MCF 10A (cell line): ENCODE data around the gene CRNKL1. TPM values are rescaled to one million over a fixed set of nuclear protein-coding genes. Genes with fewer than 3 reads are reported as not detected.
A peak's percentile ranks its signal among the peaks of the same experiment; 100 is the strongest.

Source experiments
- BruUV-seq: library from RNA; stranded (reverse); fragments of 400-500 nt; replicated peaks from 2 replicates; lab custom pipeline; 2021; lab: Mats Ljungman, UMichigan
- CTCF ChIA-PET: fragments of 300-600 bp; sonication (Branson Sonifier 250); formaldehyde crosslinking; extraction: SDS; loops from one replicate; lab custom pipeline; 2021; ENCODE audit warnings: antibody characterized with exemption, inconsistent platforms; lab: Yijun Ruan, JAX
- POLR2A ChIA-PET: fragments of 300-600, 350-650 bp; sonication (Branson Sonifier 250); formaldehyde crosslinking; extraction: SDS; loops from one replicate; lab custom pipeline; 2020; ENCODE audit warnings: antibody characterized with exemption, inconsistent platforms; lab: Yijun Ruan, JAX
- DNase-seq: peaks from one replicate; pipeline ENCODE4 v3.0.0-alpha.2; 2018; ENCODE audit not compliant: unreplicated experiment
- H3K27ac Mint-ChIP-seq: one replicate; pipeline ENCODE4 v1.8.0; 2022; ENCODE audit warnings: mild to moderate bottlenecking, low read depth, mixed read lengths; ENCODE audit not compliant: unreplicated experiment
- H3K27me3 Mint-ChIP-seq: one replicate; pipeline ENCODE4 v1.8.0; 2022; ENCODE audit warnings: mixed read lengths; ENCODE audit not compliant: insufficient read depth, unreplicated experiment
- H3K36me3 Mint-ChIP-seq: one replicate; pipeline ENCODE4 v1.8.0; 2022; ENCODE audit warnings: mild to moderate bottlenecking, moderate library complexity, mixed read lengths; ENCODE audit not compliant: insufficient read depth, unreplicated experiment
- H3K4me1 Mint-ChIP-seq: one replicate; pipeline ENCODE4 v1.8.0; 2022; ENCODE audit warnings: mixed read lengths; ENCODE audit not compliant: insufficient read depth, unreplicated experiment
- H3K4me3 Mint-ChIP-seq: one replicate; pipeline ENCODE4 v1.8.0; 2022; ENCODE audit warnings: mild to moderate bottlenecking, moderate library complexity, mixed read lengths; ENCODE audit not compliant: unreplicated experiment
- H3K9me3 Mint-ChIP-seq: one replicate; pipeline ENCODE4 v1.8.0; 2022; ENCODE audit warnings: mixed read lengths; ENCODE audit not compliant: unreplicated experiment
- intact Hi-C: fragments of 100-400 bp; cut with micrococcal nuclease; formaldehyde crosslinking; loops from 2 replicates; pipeline ENCODE4 v1.14.1; 2022
- total RNA-seq: library from RNA; stranded (reverse); gene quantifications from 2 replicates; pipeline ENCODE4 v1.2.3, GENCODE V29; 2022
- TF ChIP-seq, protein P1 (sequence below): fragments of 200-600 bp; IDR thresholded peaks from one replicate; pipeline ENCODE4 v1.8.0; 2022; ENCODE audit warnings: antibody characterized with exemption, mild to moderate bottlenecking; ENCODE audit not compliant: unreplicated experiment

CRNKL1 gene
- total RNA-seq, 1 experiment from 2014 or later, result 20.1 TPM

DNA sequence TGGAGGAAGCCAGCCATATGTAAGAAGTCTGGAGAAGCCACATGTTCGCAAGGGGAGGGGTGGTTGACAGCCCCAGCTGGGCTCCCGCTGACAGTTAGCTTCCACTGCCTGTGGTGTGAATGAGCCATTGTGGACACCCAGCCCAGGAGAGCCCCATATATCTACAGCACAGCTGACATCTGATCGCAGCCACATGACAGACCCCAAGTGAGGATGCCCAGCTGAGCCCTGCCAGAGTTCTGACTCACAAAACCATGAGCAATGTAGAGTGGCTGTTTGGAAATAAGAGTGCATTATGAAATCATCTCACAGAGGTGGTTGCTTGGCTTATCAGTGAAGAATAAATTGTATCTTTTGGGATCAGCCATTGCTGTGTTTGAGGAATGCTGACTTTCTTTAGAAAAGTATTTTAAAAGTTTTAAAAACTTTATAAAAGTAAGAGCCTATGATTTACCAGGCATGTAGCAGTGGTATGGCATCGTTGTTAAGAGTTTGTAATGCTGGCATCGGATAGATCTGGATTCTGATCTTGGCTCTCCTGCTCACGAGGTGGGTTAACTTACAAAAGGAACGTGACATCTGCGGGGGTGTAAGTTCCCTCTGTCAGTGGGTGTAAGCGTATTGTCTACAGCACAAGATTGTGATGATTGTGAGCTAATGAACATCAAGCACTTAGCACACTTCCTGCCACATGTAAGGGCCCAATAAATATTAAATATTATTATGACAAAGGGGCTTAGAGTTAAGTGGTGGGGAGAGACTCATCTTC is 24.2 kb upstream of the CRNKL1 start:
- CTCF ChIA-PET, result interaction anchor here (0.6 to 2.0 kb wide), 10 partner anchors 8 to 518 kb away, joined by 3 to 6 read pairs (median 3); partner anchors contain the start of genes CFAP61 and CRNKL1
- intact Hi-C loops, result no loop called here
- H3K4me1 Mint-ChIP-seq, result peaks cover 7% of the 10 kb centered on the region

DNA sequence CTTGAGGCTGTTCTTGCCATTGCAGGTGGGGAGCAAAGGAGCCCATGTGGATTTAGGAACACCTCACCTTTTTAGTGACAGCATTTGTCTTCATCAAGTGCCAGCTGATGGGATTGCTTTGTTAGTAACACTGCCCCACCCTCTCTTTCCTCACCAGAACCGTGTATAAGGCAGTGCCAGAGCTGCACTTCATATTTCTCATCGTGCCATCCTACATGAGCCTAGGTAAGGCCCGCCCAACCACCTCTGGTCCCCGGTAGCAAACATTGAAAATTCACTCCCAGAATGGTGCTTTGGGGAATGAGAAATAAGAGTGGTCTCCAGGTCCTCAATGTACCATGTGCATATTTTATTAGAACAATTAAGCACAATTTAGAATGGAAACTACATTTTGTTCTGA is 22.8 kb upstream of the CRNKL1 start:
- no peaks in the 10 kb centered on the region for H3K9me3 Mint-ChIP-seq
- CTCF ChIA-PET, result interaction anchor here (1.3 to 2.0 kb wide), 3 partner anchors 8 to 520 kb away, joined by 3 to 6 read pairs (median 6); no protein-coding TSS in a partner anchor
- no peaks in the 10 kb centered on the region for H3K27me3 Mint-ChIP-seq

More for the DNA sequence above, 24.2 kb upstream of the CRNKL1 start:
- Mint-ChIP-seq H3K27ac (no peak overlapping the region), H3K27me3 (no peaks in the 10 kb centered on the region), H3K9me3 (no peaks in the 10 kb centered on the region), H3K36me3 (no peaks in the 10 kb centered on the region), H3K4me3 (no peak overlapping the region)
- BruUV-seq, result no TSS peak
- POLR2A ChIA-PET, result interaction anchor here (0.6 to 2.1 kb wide), 4 partner anchors 8 to 488 kb away, joined by 3 to 13 read pairs (median 4); partner anchors contain the start of genes CFAP61 and CRNKL1
- TF ChIP-seq, protein P1, sequence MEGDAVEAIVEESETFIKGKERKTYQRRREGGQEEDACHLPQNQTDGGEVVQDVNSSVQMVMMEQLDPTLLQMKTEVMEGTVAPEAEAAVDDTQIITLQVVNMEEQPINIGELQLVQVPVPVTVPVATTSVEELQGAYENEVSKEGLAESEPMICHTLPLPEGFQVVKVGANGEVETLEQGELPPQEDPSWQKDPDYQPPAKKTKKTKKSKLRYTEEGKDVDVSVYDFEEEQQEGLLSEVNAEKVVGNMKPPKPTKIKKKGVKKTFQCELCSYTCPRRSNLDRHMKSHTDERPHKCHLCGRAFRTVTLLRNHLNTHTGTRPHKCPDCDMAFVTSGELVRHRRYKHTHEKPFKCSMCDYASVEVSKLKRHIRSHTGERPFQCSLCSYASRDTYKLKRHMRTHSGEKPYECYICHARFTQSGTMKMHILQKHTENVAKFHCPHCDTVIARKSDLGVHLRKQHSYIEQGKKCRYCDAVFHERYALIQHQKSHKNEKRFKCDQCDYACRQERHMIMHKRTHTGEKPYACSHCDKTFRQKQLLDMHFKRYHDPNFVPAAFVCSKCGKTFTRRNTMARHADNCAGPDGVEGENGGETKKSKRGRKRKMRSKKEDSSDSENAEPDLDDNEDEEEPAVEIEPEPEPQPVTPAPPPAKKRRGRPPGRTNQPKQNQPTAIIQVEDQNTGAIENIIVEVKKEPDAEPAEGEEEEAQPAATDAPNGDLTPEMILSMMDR, result no peak
- peak; percentile 61 for DNase-seq

DNA sequence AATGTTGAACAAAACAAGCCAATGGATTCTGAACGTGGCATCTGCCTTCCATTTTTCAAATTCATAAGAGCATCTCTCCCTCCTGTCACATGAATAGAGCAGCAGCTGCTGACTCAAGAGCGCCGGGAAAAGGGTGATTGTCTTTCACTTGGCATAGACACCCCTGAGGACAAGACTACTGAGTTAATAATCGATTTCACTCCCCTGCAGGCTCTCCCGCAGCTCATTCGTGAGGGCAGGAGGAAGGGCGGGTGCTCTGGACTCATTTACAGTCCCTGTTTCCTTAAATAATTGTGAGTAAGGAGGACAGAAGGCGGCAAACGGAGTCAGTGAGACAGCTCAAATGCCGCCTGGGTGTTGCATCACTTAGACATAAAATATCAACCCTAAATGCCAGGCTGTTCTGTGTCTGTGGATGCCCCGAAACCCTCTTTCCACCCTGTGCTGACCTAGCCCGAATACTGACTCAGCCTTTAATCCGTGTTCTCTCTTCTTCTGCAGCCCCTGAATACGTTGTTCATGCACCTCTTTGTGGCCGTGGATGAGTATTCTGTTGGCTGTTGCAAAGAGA is 21.6 kb upstream of the CRNKL1 start:
- POLR2A ChIA-PET, result interaction anchor here (1.6 to 2.1 kb wide), 2 partner anchors 11 to 21 kb away, joined by 12 to 13 read pairs; partner anchors contain the start of genes CFAP61 and CRNKL1
- Mint-ChIP-seq H3K9me3 (no peaks in the 10 kb centered on the region), H3K4me3 (no peak overlapping the region), H3K36me3 (no peaks in the 10 kb centered on the region), H3K4me1 (peaks cover under 1% of the 10 kb centered on the region), H3K27me3 (no peaks in the 10 kb centered on the region), H3K27ac (no peak overlapping the region)
- TF ChIP-seq, protein P1, result no peak
- intact Hi-C loops, result no loop called here
- BruUV-seq, result no TSS peak
- CTCF ChIA-PET, result interaction anchor here (0.7 to 2.3 kb wide), 9 partner anchors 10 to 521 kb away, joined by 3 to 19 read pairs (median 4); partner anchors contain the start of genes CFAP61 and CRNKL1
- DNase-seq, result no peak

More for the DNA sequence above, 22.8 kb upstream of the CRNKL1 start:
- Mint-ChIP-seq H3K4me1 (peaks cover 6% of the 10 kb centered on the region), H3K4me3 (no peak overlapping the region), H3K27ac (no peak overlapping the region), H3K36me3 (no peaks in the 10 kb centered on the region)
- intact Hi-C loops, result no loop called here
- POLR2A ChIA-PET, result interaction anchor here (1.2 to 2.1 kb wide), 2 partner anchors 10 to 23 kb away, joined by 6 to 13 read pairs; partner anchors contain the start of genes CFAP61 and CRNKL1
- TF ChIP-seq, protein P1, result no peak
- no TSS peak for BruUV-seq
- no peak for DNase-seq
